ENCODE measurements around the gene ALOX15B.

DNA sequence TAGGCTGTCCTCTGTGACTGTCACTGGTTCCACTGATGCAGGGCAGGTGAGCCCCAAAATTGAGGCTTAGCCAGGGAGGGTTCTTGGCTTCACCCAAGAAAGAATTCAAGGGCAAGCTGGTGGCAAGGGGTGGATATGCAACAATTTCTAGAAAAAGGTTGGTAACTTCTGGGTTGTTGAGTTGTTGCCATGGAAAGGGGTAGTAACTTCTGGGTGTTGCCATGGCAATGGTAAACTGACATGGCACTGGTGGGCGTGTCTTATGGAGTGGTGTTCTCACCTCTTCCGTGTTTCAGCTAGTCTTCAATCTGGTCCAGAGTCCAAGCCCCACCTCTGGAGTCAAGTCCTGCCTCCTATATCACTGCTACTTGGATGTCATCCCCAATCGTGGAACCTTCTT, 45.9 kb upstream of the ALOX15B start:
- no peak for TF ChIP-seq POLR2A (IDR thresholded peaks at IDR 0.05)
- TF ChIP-seq, protein P1, sequence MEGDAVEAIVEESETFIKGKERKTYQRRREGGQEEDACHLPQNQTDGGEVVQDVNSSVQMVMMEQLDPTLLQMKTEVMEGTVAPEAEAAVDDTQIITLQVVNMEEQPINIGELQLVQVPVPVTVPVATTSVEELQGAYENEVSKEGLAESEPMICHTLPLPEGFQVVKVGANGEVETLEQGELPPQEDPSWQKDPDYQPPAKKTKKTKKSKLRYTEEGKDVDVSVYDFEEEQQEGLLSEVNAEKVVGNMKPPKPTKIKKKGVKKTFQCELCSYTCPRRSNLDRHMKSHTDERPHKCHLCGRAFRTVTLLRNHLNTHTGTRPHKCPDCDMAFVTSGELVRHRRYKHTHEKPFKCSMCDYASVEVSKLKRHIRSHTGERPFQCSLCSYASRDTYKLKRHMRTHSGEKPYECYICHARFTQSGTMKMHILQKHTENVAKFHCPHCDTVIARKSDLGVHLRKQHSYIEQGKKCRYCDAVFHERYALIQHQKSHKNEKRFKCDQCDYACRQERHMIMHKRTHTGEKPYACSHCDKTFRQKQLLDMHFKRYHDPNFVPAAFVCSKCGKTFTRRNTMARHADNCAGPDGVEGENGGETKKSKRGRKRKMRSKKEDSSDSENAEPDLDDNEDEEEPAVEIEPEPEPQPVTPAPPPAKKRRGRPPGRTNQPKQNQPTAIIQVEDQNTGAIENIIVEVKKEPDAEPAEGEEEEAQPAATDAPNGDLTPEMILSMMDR (IDR thresholded peaks at IDR 0.05): no peak
